GM12801 (cell line): ENCODE results near the gene RBM14.

Source experiments
- CTCF ChIP-seq: IDR thresholded peaks from one replicate; pipeline ENCODE4 v1.5.1; 2011; ENCODE audit warnings: control low read depth; ENCODE audit not compliant: insufficient read length; ENCODE audit errors: extremely low read depth

RBM14 gene

GRCh38 chr11:66624450-66624849 lies 8.0 kb downstream of the RBM14 start:
- no peak for TF ChIP-seq CTCF

- TF ChIP-seq CTCF = no peak
Observed at GRCh38 chr11:66625041-66625751, 8.8 kb downstream of the RBM14 start.

GRCh38 chr11:66625752-66626149 lies 9.3 kb downstream of the RBM14 start:
- no peak for TF ChIP-seq CTCF

- no peak for TF ChIP-seq CTCF
Observed at GRCh38 chr11:66626382-66626781, 10.0 kb downstream of the RBM14 start.

GRCh38 chr11:66626926-66627325 lies 10.5 kb downstream of the RBM14 start:
- no peak for TF ChIP-seq CTCF

- TF ChIP-seq CTCF = no peak
Observed at GRCh38 chr11:66628061-66628603, 11.7 kb downstream of the RBM14 start.

DNA sequence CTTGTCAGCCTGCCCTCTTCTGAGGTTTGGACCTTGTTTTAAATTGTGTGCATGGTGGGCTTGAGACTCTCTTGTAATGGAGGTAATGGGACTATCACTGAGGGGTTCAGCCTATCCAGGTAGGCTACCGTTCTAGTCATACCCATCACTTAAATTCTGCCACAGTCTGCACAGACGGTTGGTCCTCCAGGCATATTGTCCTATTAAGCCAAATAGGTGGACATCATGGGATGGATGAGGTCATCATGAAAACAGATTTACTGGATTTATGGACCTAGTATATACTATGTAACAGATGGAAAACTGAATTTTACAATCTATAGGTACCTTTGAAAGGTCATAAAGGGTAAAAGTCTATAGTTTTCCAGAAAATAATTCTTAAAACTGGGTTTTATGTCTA lies 12.9 kb downstream of the RBM14 start:
- no peak for TF ChIP-seq CTCF
